DOHH2 (cell line): Measurements from ENCODE around the gene WNT9B.

ENCODE experiments used
- H3F3A ChIP-seq: fragments of 200-600 bp; sonication (generic), shearing (Covaris generic); 2 replicates; pipeline ENCODE4 v1.6.0; 2016; ENCODE audit warnings: antibody characterized with exemption, mild to moderate bottlenecking; ENCODE audit not compliant: control insufficient read depth, insufficient read depth
- H3K27ac ChIP-seq: fragments of 200-600 bp; sonication (generic); 2 replicates; pipeline ENCODE4 v1.5.1; 2014; ENCODE audit warnings: low read depth, mild to moderate bottlenecking, low read length, moderate library complexity
- H3K27me3 ChIP-seq: fragments of 200-600 bp; sonication (generic); 2 replicates; pipeline ENCODE4 v1.6.1; 2014; ENCODE audit warnings: mild to moderate bottlenecking, low read length, mixed read lengths; ENCODE audit not compliant: control insufficient read depth
- H3K36me3 ChIP-seq: fragments of 200-600 bp; sonication (generic); 2 replicates; pipeline ENCODE4 v1.6.1; 2014; ENCODE audit warnings: mild to moderate bottlenecking, low read length, moderate library complexity, mixed read lengths; ENCODE audit not compliant: control insufficient read depth
- H3K4me1 ChIP-seq: fragments of 200-600 bp; sonication (generic); 2 replicates; pipeline ENCODE4 v1.6.1; 2014; ENCODE audit warnings: mild to moderate bottlenecking, low read length, mixed read lengths; ENCODE audit not compliant: control insufficient read depth
- H3K4me2 ChIP-seq: fragments of 200-600 bp; sonication (generic); 2 replicates; pipeline ENCODE4 v1.6.0; 2014; ENCODE audit warnings: mild to moderate bottlenecking, low read length, moderate library complexity
- H3K4me3 ChIP-seq: fragments of 200-600 bp; sonication (generic); 2 replicates; pipeline ENCODE4 v1.5.1; 2014; ENCODE audit warnings: mild to moderate bottlenecking, low read length, mixed read lengths
- H3K79me2 ChIP-seq: fragments of 200-600 bp; sonication (generic); 2 replicates; pipeline ENCODE4 v1.6.1; 2014; ENCODE audit warnings: mild to moderate bottlenecking, low read length, mixed read lengths; ENCODE audit not compliant: control insufficient read depth
- H3K9me2 ChIP-seq: fragments of 200-600 bp; sonication (generic); replicated peaks from 2 replicates; pipeline ENCODE4 v1.6.1; 2014; ENCODE audit warnings: mild to moderate bottlenecking, low read length, mixed read lengths; ENCODE audit not compliant: control insufficient read depth
- H3K9me3 ChIP-seq: fragments of 200-600 bp; sonication (generic); 2 replicates; pipeline ENCODE4 v1.6.1; 2014; ENCODE audit warnings: antibody characterized with exemption, low read length, mixed read lengths; ENCODE audit not compliant: control insufficient read depth, insufficient read depth
- H4K20me1 ChIP-seq: fragments of 200-600 bp; sonication (generic); 2 replicates; pipeline ENCODE4 v1.6.0; 2014; ENCODE audit warnings: low read depth, mild to moderate bottlenecking, antibody characterized with exemption, low read length, moderate library complexity; ENCODE audit not compliant: control insufficient read depth, insufficient read depth
- EZH2phosphoT487 ChIP-seq: fragments of 200-600 bp; sonication (generic); IDR thresholded peaks from 2 replicates; pipeline ENCODE4 v1.6.1; 2017; ENCODE audit warnings: borderline replicate concordance, mild to moderate bottlenecking, antibody characterized with exemption, low read length, moderate library complexity, mixed read lengths
- TF ChIP-seq, protein P1 (sequence below): fragments of 200-600 bp; sonication (generic); IDR thresholded peaks from one replicate; pipeline ENCODE4 v1.5.1; 2014; ENCODE audit warnings: antibody characterized with exemption, mild to moderate bottlenecking, low read depth, low read length; ENCODE audit not compliant: poor library complexity, severe bottlenecking

WNT9B gene

DNA sequence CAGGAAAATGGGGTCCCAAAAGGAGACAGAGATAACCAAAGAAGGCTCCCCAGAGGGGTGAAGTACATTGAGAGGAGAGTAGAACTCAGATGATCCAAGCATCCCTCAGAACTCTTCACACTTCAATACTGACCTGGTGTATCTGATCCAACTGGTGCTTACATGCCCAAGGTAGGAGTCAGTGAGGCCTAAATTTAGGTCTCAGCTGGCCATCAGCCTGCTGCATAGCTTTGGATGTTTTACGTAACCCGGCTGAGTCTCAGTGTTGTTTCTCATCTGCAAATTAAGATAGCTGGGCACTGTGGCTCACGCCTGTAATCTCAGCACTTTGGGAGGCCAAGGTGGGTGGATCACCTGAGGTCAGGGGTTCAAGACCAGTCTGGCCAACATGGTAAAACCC, 59.9 kb downstream of the WNT9B start:
- no peaks in the 10 kb centered on the region for H3K36me3 ChIP-seq
- no peak overlapping the region for H3K4me2 ChIP-seq
- H3F3A ChIP-seq: no peaks in the 10 kb centered on the region
- no peak overlapping the region for H3K4me3 ChIP-seq
- peaks cover 7% of the 10 kb centered on the region for H3K27me3 ChIP-seq
- TF ChIP-seq, protein P1, sequence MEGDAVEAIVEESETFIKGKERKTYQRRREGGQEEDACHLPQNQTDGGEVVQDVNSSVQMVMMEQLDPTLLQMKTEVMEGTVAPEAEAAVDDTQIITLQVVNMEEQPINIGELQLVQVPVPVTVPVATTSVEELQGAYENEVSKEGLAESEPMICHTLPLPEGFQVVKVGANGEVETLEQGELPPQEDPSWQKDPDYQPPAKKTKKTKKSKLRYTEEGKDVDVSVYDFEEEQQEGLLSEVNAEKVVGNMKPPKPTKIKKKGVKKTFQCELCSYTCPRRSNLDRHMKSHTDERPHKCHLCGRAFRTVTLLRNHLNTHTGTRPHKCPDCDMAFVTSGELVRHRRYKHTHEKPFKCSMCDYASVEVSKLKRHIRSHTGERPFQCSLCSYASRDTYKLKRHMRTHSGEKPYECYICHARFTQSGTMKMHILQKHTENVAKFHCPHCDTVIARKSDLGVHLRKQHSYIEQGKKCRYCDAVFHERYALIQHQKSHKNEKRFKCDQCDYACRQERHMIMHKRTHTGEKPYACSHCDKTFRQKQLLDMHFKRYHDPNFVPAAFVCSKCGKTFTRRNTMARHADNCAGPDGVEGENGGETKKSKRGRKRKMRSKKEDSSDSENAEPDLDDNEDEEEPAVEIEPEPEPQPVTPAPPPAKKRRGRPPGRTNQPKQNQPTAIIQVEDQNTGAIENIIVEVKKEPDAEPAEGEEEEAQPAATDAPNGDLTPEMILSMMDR: no peak
- no peak for TF ChIP-seq EZH2phosphoT487
- H3K9me3 ChIP-seq: no peaks in the 10 kb centered on the region
- no peak overlapping the region for H3K27ac ChIP-seq
- H3K4me1 ChIP-seq: no peaks in the 10 kb centered on the region
- no peaks in the 10 kb centered on the region for H3K79me2 ChIP-seq
- H3K9me2 ChIP-seq: no peaks in the 10 kb centered on the region
- no peaks in the 10 kb centered on the region for H4K20me1 ChIP-seq

- Histone ChIP-seq H3K4me2 (no peak overlapping the region), H3K27ac (no peak overlapping the region), H4K20me1 (no peaks in the 10 kb centered on the region), H3K9me2 (no peaks in the 10 kb centered on the region), H3K36me3 (no peaks in the 10 kb centered on the region), H3K9me3 (no peaks in the 10 kb centered on the region), H3K79me2 (no peaks in the 10 kb centered on the region), H3K4me1 (no peaks in the 10 kb centered on the region), H3K4me3 (no peak overlapping the region), H3F3A (no peaks in the 10 kb centered on the region), H3K27me3 (peaks cover 2% of the 10 kb centered on the region; the same call in 1 of the 2 replicates)
- no peak for TF ChIP-seq EZH2phosphoT487
- TF ChIP-seq, protein P1: no peak
Measured at GRCh38 chr17:46915596-46915995, 64.2 kb downstream of the WNT9B start.

DNA sequence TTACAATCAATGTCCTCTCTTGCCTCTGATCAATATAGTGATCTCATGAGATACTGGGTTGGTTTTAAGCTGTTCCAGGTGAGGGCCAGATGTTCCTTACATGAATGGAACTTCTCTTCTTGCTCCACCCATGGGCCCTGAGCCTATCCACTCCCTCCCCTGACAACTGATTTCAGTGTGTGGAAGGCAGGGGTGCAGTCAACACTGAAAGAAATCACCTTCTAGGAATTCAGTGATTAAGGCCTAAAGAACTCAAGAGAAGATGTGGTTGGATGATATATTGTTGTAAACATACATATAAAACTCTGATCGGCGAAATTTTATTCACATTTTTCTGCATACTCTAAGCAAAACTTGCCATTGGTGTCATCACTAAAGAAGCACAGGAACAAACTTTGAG, 64.8 kb downstream of the WNT9B start:
- Histone ChIP-seq H3K9me2 (no peaks in the 10 kb centered on the region), H3K4me3 (no peak overlapping the region), H3K4me1 (no peaks in the 10 kb centered on the region), H3K36me3 (no peaks in the 10 kb centered on the region), H3K4me2 (no peak overlapping the region), H3F3A (no peaks in the 10 kb centered on the region), H3K9me3 (no peaks in the 10 kb centered on the region), H3K79me2 (no peaks in the 10 kb centered on the region), H3K27ac (no peak overlapping the region), H4K20me1 (no peaks in the 10 kb centered on the region), H3K27me3 (no peaks in the 10 kb centered on the region)
- TF ChIP-seq, protein P1: no peak
- no peak for TF ChIP-seq EZH2phosphoT487

DNA sequence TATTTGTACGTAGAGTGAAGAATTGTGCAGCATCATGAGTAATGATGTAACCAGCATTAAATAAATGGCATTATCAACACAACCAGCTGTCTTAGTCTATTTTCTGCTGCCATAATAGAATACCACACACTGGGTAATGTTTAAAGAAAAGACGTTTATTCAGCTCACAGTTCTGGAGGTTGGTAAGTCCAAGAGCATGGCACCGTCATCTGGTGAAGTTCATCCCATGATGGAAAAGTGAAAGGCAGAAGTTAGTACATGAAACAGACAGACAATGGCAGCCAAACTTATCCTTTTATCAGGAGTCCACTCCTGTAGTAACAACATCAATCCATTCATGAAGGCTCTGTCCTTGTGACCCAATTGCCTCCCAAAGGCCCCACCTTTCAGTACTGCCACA, 65.2 kb downstream of the WNT9B start:
- H3K9me2 ChIP-seq: no peaks in the 10 kb centered on the region
- H3K36me3 ChIP-seq: no peaks in the 10 kb centered on the region
- H3K79me2 ChIP-seq: no peaks in the 10 kb centered on the region
- H3K4me1 ChIP-seq: no peaks in the 10 kb centered on the region
- no peaks in the 10 kb centered on the region for H3K9me3 ChIP-seq
- H3K4me2 ChIP-seq: no peak overlapping the region
- H3K27ac ChIP-seq: no peak overlapping the region
- H3K4me3 ChIP-seq: no peak overlapping the region
- H4K20me1 ChIP-seq: no peaks in the 10 kb centered on the region
- no peaks in the 10 kb centered on the region for H3F3A ChIP-seq
- TF ChIP-seq, protein P1: no peak
- no peak for TF ChIP-seq EZH2phosphoT487
- no peaks in the 10 kb centered on the region for H3K27me3 ChIP-seq
